ENCODE measurements around the gene MFAP3.

MFAP3 gene

DNA sequence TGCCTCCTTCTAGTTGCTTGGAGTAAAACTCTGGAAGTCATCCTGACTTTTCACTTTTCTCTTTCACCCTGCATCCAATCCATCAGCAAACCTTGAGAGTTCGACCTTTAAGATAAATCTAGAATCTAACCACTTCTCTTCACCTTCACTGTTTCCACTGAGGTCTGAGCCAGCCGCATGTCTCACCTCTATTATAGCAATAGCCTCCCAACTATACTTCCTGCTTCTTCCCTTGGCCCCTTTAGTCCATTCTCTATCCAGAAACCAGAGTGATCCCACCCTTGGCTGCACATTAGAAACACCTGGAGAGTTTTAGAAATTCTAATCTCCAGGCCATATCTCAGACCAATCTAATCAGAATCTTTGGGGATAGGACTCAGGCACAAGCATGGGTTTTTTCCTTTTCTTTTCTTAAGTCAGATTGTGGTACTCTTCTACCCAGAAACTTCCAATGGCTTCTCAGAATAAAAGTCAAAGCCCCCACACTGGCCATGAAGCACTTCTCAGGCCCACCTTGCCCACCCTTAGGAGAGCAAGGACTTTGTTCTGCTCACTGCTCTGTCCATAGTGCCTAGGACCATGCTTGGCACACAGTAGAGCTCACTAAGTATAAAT is 33.1 kb downstream of the MFAP3 start:
- TF ChIP-seq CTCF (IDR thresholded peaks at IDR 0.05; ENCODE audit: borderline replicate concordance, control extremely low read depth, extremely low read depth, insufficient read depth, missing control alignments): no peak
- no peak for DNase-seq (ENCODE audit: low spot score)
- in situ Hi-C loops (cut with MboI; ENCODE audit: low sequenced_read_pairs, unreplicated experiment): loop anchor here (10.0 to 25.0 kb wide), 2 partner anchors 113 to 540 kb away; no protein-coding TSS in a partner anchor

GRCh38 chr5:154072414-154073171 is 33.8 kb downstream of the MFAP3 start:
- TF ChIP-seq CTCF (IDR thresholded peaks at IDR 0.05; ENCODE audit: borderline replicate concordance, control extremely low read depth, extremely low read depth, insufficient read depth, missing control alignments): peak; percentile 84

DNA sequence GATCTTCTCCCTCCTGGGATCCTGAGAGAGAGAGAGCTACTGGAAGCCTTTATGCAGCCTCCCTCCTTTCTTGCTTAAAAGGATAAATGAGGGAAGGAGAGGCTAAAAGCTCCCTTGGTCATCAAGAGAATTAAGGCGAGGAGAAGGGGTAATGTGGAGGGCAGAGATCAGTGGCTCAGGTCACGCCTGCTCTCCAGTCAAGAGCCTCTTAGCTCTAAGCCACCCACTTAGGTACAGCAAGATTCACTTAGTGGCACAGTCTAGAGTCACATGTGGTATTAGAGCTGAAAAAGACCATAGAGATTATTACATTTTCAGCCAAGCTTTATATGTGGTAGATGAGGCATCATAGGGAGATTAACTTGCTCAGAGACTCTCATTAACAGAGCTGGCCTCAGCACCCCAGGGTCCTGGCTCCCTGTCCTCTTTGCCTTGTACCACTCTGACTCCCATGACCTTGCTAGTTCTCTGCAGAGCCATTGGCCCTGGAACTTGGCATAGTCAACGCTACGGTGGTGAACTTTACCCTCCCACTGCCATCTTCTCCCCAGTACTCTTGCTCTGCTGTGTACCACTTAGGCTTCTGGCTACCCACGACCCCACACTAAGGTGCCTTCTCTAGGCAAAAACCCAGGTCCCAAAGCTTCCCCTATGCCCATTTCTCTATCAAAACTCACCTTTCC is 37.6 kb downstream of the MFAP3 start:
- TF ChIP-seq CTCF (IDR thresholded peaks at IDR 0.05; ENCODE audit: borderline replicate concordance, control extremely low read depth, extremely low read depth, insufficient read depth, missing control alignments): no peak
- in situ Hi-C loops (cut with MboI; ENCODE audit: low sequenced_read_pairs, unreplicated experiment): loop anchor here (10.0 kb wide), 1 partner anchor 108 kb away; no protein-coding TSS in a partner anchor
- no peak for DNase-seq (ENCODE audit: low spot score)

More at GRCh38 chr5:154072414-154073171, 33.8 kb downstream of the MFAP3 start:
- peak; percentile 77 for DNase-seq (ENCODE audit: low spot score)
- in situ Hi-C loops (cut with MboI; ENCODE audit: low sequenced_read_pairs, unreplicated experiment): loop anchor here (10.0 to 25.0 kb wide), 2 partner anchors 112 to 540 kb away; no protein-coding TSS in a partner anchor

DNA sequence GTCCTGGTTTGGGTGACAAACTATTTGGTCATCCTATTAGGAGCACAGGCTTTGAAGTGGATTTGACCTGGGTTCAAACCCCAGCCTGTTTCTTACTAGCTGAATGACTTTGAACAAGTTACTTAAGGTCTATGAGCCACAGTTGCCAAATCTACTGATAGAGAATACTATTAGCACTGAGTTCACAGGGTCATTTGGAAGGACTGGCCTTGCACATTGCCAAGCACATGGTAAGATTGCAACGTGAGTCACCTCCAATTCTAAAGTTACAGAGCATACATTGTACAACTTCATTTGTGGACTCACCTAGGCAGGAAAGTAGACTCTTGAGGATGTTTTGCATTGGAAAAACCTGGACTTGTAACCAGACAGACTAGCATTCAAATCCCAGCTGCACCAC is 38.9 kb downstream of the MFAP3 start:
- no peak for TF ChIP-seq CTCF (IDR thresholded peaks at IDR 0.05; ENCODE audit: borderline replicate concordance, control extremely low read depth, extremely low read depth, insufficient read depth, missing control alignments)
- DNase-seq (ENCODE audit: low spot score): no peak
- in situ Hi-C loops (cut with MboI; ENCODE audit: low sequenced_read_pairs, unreplicated experiment): loop anchor here (10.0 kb wide), 1 partner anchor 107 kb away; no protein-coding TSS in a partner anchor

DNA sequence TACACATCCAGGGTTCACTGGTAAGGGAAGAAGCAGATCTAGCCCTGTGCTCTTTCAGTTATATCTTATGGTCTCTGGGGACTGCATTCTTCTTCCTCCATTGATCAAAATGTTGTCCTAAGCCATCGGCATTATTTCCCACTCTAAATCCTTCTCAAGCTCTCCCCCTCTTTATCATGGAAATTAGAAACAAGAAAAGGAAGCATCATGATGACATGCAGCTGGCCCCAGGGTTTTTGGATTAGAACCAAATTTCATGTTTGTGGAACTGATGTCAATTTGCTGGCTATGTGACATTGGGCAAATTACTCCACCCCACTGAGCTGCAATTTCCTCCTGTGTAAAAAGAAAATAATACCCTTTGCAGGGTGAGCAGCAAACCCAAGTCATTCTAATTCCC is 39.5 kb downstream of the MFAP3 start:
- in situ Hi-C loops (cut with MboI; ENCODE audit: low sequenced_read_pairs, unreplicated experiment): loop anchor here (10.0 kb wide), 1 partner anchor 107 kb away; no protein-coding TSS in a partner anchor
- no peak for TF ChIP-seq CTCF (IDR thresholded peaks at IDR 0.05; ENCODE audit: borderline replicate concordance, control extremely low read depth, extremely low read depth, insufficient read depth, missing control alignments)
- no peak for DNase-seq (ENCODE audit: low spot score)

DNA sequence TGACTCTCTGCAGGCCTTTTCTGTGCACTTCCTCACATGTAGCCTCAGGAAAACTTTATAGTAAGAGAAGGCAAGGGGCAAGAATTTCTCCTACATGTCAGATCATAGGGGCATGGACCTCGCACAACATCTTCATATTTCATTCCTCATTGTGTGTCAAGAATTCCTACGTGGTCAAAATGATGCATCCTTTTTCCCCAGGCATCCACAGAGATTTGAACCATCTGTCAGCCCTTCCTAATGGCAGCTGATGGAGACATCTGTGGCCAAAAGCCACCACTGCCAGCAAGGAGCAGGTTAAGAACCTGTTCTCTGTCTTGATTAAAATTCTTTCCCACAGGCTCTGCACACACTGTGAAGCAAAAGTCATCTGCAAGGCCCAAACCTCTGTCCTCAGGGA is 42.5 kb downstream of the MFAP3 start:
- in situ Hi-C loops (cut with MboI; ENCODE audit: low sequenced_read_pairs, unreplicated experiment): no loop called here
- DNase-seq (ENCODE audit: low spot score): no peak
- TF ChIP-seq CTCF (IDR thresholded peaks at IDR 0.05; ENCODE audit: borderline replicate concordance, control extremely low read depth, extremely low read depth, insufficient read depth, missing control alignments): no peak

Measured in GM13976 (cell line).